Measurements from ENCODE around the gene PELI2. TPM values are rescaled to one million over a fixed set of nuclear protein-coding genes. Genes with fewer than 3 reads are reported as not detected.

Gene PELI2
- total and polyA plus RNA-seq, 8 donors, result 10.3 to 15.0 (median 11.6) TPM

DNA sequence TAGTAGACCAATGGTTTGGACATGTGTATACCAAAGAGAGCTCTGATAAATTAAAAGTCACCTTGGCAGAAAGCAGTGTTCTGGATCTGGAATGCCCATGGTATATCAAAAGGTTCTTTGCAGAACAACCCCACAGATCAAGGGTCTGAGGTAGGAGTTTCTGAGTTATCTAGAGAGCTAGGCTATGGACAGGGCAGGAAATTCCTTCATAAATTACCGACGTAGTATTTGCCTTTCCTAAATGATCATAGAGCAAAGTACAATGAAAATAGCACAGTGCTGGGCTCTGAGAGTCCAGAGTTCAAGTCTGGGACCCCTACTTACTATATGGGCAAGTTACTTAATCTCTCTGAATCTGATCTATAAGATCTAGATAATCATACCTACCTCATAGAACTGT, 35.3 kb upstream of the PELI2 start:
- Histone ChIP-seq H3K4me3 (no peak overlapping the region), H3K4me1 (no peaks in the 10 kb centered on the region), H3K27ac (no peak overlapping the region), H3K9me3 (no peaks in the 10 kb centered on the region), H3K27me3 (no peaks in the 10 kb centered on the region), H3K36me3 (no peaks in the 10 kb centered on the region)
- intact Hi-C loops (cut with DNase I), result no loop called here
- ATAC-seq (no peak), DNase-seq (no peak)
- TF ChIP-seq, protein P1, sequence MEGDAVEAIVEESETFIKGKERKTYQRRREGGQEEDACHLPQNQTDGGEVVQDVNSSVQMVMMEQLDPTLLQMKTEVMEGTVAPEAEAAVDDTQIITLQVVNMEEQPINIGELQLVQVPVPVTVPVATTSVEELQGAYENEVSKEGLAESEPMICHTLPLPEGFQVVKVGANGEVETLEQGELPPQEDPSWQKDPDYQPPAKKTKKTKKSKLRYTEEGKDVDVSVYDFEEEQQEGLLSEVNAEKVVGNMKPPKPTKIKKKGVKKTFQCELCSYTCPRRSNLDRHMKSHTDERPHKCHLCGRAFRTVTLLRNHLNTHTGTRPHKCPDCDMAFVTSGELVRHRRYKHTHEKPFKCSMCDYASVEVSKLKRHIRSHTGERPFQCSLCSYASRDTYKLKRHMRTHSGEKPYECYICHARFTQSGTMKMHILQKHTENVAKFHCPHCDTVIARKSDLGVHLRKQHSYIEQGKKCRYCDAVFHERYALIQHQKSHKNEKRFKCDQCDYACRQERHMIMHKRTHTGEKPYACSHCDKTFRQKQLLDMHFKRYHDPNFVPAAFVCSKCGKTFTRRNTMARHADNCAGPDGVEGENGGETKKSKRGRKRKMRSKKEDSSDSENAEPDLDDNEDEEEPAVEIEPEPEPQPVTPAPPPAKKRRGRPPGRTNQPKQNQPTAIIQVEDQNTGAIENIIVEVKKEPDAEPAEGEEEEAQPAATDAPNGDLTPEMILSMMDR (IDR thresholded peaks at IDR 0.05), result no peak

DNA sequence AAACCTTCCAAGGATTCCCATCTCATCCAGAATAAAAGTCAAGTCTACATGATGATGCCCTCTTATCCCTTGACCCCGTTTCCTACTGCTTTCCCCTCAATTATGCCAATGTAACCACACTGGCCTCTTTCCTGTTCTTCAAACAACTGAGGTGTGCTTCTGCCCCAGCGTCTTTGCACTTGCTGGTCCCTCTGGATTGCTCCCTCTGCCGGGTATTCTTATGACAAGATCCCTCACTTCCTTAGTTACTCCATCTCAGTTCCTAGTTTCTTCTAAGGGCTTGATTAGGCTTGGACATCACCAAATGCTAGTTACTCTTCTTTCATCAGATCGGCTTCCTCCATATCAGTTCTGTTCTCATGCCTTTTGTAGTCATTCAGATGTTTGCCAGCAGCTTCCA, 32.7 kb upstream of the PELI2 start:
- DNase-seq (no peak), ATAC-seq (no peak)
- Histone ChIP-seq H3K4me3 (no peak overlapping the region), H3K36me3 (no peaks in the 10 kb centered on the region), H3K27me3 (no peaks in the 10 kb centered on the region), H3K27ac (no peak overlapping the region), H3K4me1 (no peaks in the 10 kb centered on the region), H3K9me3 (no peaks in the 10 kb centered on the region)
- intact Hi-C loops (cut with DNase I), result no loop called here
- TF ChIP-seq, protein P1 (IDR thresholded peaks at IDR 0.05), result no peak

DNA sequence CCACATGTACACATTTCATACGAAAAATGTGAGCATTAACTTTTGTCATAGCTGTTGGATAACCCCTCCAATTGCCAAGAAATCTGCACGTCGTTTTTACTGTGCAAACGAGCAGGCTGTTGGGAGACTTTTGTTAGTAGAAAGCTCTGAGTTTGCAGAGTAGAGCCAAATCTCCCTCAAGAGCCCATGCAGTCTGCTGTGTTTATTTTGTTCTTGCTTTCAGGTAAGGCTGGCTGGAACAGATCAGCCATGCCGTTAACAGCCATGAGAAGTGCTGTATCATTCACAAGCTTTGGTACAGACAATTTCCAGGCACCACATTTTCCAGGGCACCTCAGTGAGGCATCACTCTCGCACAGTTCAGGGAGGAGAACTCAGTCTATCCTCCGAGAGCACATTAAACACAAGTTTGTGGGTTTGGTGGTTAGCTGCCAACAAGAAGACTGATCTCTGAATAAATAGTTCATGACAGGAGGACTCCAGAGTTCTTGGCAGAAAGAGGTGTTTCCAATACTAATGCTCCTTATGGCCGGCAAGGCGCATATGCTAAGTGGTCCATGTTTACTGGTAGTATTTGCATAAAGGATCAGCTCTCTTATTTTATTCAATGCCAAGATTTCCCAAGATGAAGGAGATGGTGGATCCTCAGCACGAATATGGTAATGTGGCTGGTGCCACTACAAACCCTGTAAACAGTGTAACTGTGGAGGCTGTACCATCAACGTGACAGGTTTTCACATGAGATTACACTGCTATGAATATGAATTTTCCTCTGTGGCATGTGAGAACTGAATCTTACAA, 30.3 kb upstream of the PELI2 start:
- H3K36me3 ChIP-seq, result no peaks in the 10 kb centered on the region
- DNase-seq (no peak), ATAC-seq (peak; percentile 88)
- intact Hi-C loops (cut with DNase I), result no loop called here
- no peaks in the 10 kb centered on the region for H3K9me3 ChIP-seq
- no peak overlapping the region for H3K27ac ChIP-seq
- TF ChIP-seq, protein P1 (IDR thresholded peaks at IDR 0.05), result no peak
- H3K4me3 ChIP-seq, result no peak overlapping the region
- peaks cover 0 to 4% of the 10 kb centered on the region in 2 donors for H3K4me1 ChIP-seq
- H3K27me3 ChIP-seq, result no peaks in the 10 kb centered on the region

DNA sequence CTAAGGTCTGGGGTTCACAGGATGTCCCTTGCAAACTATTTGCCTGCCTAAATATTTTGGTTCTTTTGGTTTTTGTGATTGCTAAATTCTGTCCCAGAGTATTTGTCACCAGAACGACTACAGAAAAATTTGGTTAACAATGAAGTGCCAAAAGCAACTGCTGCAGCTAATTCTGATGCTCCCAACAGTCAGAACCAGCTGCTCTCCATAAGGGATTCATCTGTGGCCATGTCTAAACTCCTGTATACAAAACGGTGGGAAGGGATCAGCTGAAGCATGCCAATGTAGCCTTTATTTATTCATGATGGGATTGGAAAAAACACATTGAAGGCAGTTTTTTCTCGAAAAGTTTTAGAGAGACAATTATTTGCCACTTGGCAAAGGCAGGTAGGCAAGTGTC, 29.3 kb upstream of the PELI2 start:
- Histone ChIP-seq H3K36me3 (no peaks in the 10 kb centered on the region), H3K27ac (no peak overlapping the region), H3K4me3 (no peak overlapping the region), H3K9me3 (no peaks in the 10 kb centered on the region), H3K4me1 (peaks cover 0 to 15% of the 10 kb centered on the region in 2 donors), H3K27me3 (no peaks in the 10 kb centered on the region)
- no peak for ATAC-seq
- intact Hi-C loops (cut with DNase I), result no loop called here
- DNase-seq, result no peak
- TF ChIP-seq, protein P1 (IDR thresholded peaks at IDR 0.05), result no peak

DNA sequence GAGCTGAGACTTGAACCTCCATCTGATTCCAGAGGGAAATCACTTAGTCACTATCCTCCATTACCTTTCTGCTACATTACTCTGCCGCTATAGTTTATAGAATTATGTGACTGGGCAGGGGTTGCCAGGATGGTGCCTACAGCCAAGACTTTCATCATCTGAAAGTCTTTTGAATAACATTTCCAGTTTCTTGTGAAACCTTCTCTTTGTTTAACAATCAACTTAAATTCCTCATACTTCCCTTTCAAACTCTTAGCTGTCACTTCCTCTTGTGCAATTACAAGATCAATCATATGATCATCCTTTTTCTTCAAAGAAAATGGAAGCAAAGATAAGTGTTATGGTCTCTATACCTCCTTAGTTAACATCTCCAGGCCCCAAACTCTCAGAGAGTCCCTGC, 25.4 kb upstream of the PELI2 start:
- ATAC-seq, result peak; percentile 51
- Histone ChIP-seq H3K4me1 (peaks cover 0 to 24% of the 10 kb centered on the region in 2 donors), H3K9me3 (no peaks in the 10 kb centered on the region), H3K36me3 (no peaks in the 10 kb centered on the region), H3K4me3 (no peak overlapping the region), H3K27me3 (no peaks in the 10 kb centered on the region), H3K27ac (peak overlapping the region in 1 of 2 donors; percentile 76)
- DNase-seq, result no peak
- TF ChIP-seq, protein P1 (IDR thresholded peaks at IDR 0.05), result no peak
- intact Hi-C loops (cut with DNase I), result no loop called here
